Loucy (cell line): ENCODE measurements around the gene KRTAP6-2.

Experiments used
- H2AFZ ChIP-seq: fragments of 200-600 bp; sonication (generic); 2 replicates; pipeline ENCODE4 v1.6.0; 2016; ENCODE audit warnings: antibody characterized with exemption, mild to moderate bottlenecking, low read length, moderate library complexity
- H3F3A ChIP-seq: fragments of 200-600 bp; 2 replicates; pipeline ENCODE4 v1.6.0; 2016; ENCODE audit warnings: antibody characterized with exemption, low read depth, mild to moderate bottlenecking
- H3K27me3 ChIP-seq: fragments of 200-600 bp; sonication (generic); 2 replicates; pipeline ENCODE4 v1.6.1; 2014; ENCODE audit warnings: low read length, mild to moderate bottlenecking; ENCODE audit not compliant: insufficient read depth, poor library complexity, severe bottlenecking
- H3K36me3 ChIP-seq: fragments of 200-600 bp; sonication (generic); 2 replicates; pipeline ENCODE4 v1.6.1; 2016; ENCODE audit warnings: low read length; ENCODE audit not compliant: insufficient read depth
- H3K4me1 ChIP-seq: fragments of 200-600 bp; sonication (generic); 2 replicates; pipeline ENCODE4 v1.5.1; 2014; ENCODE audit warnings: low read length, mild to moderate bottlenecking; ENCODE audit not compliant: insufficient read depth, poor library complexity, severe bottlenecking
- H3K4me2 ChIP-seq: fragments of 200-600 bp; sonication (generic); 2 replicates; pipeline ENCODE4 v1.6.0; 2014; ENCODE audit warnings: antibody characterized with exemption, low read length, low read depth, mild to moderate bottlenecking; ENCODE audit not compliant: poor library complexity, severe bottlenecking
- H3K4me3 ChIP-seq: fragments of 200-600 bp; sonication (generic); 2 replicates; pipeline ENCODE4 v1.5.1; 2014; ENCODE audit warnings: low read length, mild to moderate bottlenecking, mixed read lengths; ENCODE audit not compliant: poor library complexity, severe bottlenecking
- H3K79me2 ChIP-seq: fragments of 200-600 bp; sonication (generic); 2 replicates; pipeline ENCODE4 v1.6.1; 2014; ENCODE audit warnings: low read length; ENCODE audit not compliant: insufficient read depth
- H3K9ac ChIP-seq: fragments of 200-600 bp; sonication (generic); 2 replicates; pipeline ENCODE4 v1.6.0; 2014; ENCODE audit warnings: mild to moderate bottlenecking, low read depth, low read length, moderate library complexity; ENCODE audit not compliant: poor library complexity, severe bottlenecking
- H3K9me2 ChIP-seq: fragments of 200-600 bp; sonication (generic); replicated peaks from 2 replicates; pipeline ENCODE4 v1.6.1; 2016; ENCODE audit warnings: low read depth, low read length, mixed read lengths
- H3K9me3 ChIP-seq: fragments of 200-600 bp; sonication (generic); 2 replicates; pipeline ENCODE4 v1.6.1; 2014; ENCODE audit warnings: mild to moderate bottlenecking, antibody characterized with exemption, low read length, low read depth; ENCODE audit not compliant: insufficient read depth
- H4K20me1 ChIP-seq: fragments of 200-600 bp; sonication (generic); 2 replicates; pipeline ENCODE4 v1.6.0; 2014; ENCODE audit warnings: antibody characterized with exemption, low read length, mild to moderate bottlenecking; ENCODE audit not compliant: insufficient read depth, poor library complexity, severe bottlenecking
- CTCF ChIP-seq: fragments of 200-600 bp; sonication (generic); conservative IDR thresholded peaks from 2 replicates; pipeline ENCODE4 v1.5.1; 2014; ENCODE audit warnings: mild to moderate bottlenecking, antibody characterized with exemption, low read length
- EZH2phosphoT487 ChIP-seq: fragments of 200-600 bp; IDR thresholded peaks from 2 replicates; pipeline ENCODE4 v1.6.1; 2018; ENCODE audit warnings: antibody characterized with exemption, mild to moderate bottlenecking, moderate library complexity, borderline replicate concordance

The KRTAP6-2 gene

GRCh38 chr21:30598802-30599201, at the start of gene KRTAP6-2:
TSS of gene KRTAP6-2 (minus strand) at chr21:30598902. CDS start at chr21:30598874, 28 bp downstream.
- H3K4me3 ChIP-seq = no peak within 1 kb of the TSS
- no peak within 1 kb of the TSS for H3K4me2 ChIP-seq
- H3K27me3 ChIP-seq = no peaks in the 10 kb centered on the region
- no peaks in the 10 kb centered on the region for H4K20me1 ChIP-seq
- no peaks in the 10 kb centered on the region for H3K79me2 ChIP-seq
- H3K9me3 ChIP-seq = 0 out of 2 replicates have a peak, but pooled peaks cover 3% of the 10 kb centered on the region
- no peak for TF ChIP-seq CTCF
- no peak for TF ChIP-seq EZH2phosphoT487
- H3K9ac ChIP-seq = no peak within 1 kb of the TSS
- H2AFZ ChIP-seq = no peak within 1 kb of the TSS
- H3K4me1 ChIP-seq = no peaks in the 10 kb centered on the region
- no peaks in the 10 kb centered on the region for H3F3A ChIP-seq
- H3K36me3 ChIP-seq = no peaks in the 10 kb centered on the region
- H3K9me2 ChIP-seq = no peaks in the 10 kb centered on the region

GRCh38 chr21:30646904-30647414, 48.3 kb upstream of the KRTAP6-2 start:
- H3F3A ChIP-seq = no peaks in the 10 kb centered on the region
- H3K79me2 ChIP-seq = no peaks in the 10 kb centered on the region
- no peak overlapping the region for H3K9ac ChIP-seq
- no peaks in the 10 kb centered on the region for H3K27me3 ChIP-seq
- H3K9me2 ChIP-seq = no peaks in the 10 kb centered on the region
- H3K4me2 ChIP-seq = no peak overlapping the region
- H3K4me1 ChIP-seq = no peaks in the 10 kb centered on the region
- no peak overlapping the region for H3K4me3 ChIP-seq
- TF ChIP-seq EZH2phosphoT487 (no peak), CTCF (no peak)
- no peak overlapping the region for H2AFZ ChIP-seq
- no peaks in the 10 kb centered on the region for H3K36me3 ChIP-seq
- no peaks in the 10 kb centered on the region for H3K9me3 ChIP-seq
- H4K20me1 ChIP-seq = no peaks in the 10 kb centered on the region

- Histone ChIP-seq H2AFZ (no peak within 1 kb of the TSS), H3K9me2 (no peaks in the 10 kb centered on the region), H3K79me2 (no peaks in the 10 kb centered on the region), H3K36me3 (no peaks in the 10 kb centered on the region), H3K9me3 (no peaks in the 10 kb centered on the region), H4K20me1 (no peaks in the 10 kb centered on the region), H3K4me1 (no peaks in the 10 kb centered on the region), H3K4me3 (no peak within 1 kb of the TSS), H3K4me2 (no peak within 1 kb of the TSS), H3K27me3 (no peaks in the 10 kb centered on the region), H3F3A (no peaks in the 10 kb centered on the region), H3K9ac (no peak within 1 kb of the TSS)
- no peak for TF ChIP-seq EZH2phosphoT487
- TF ChIP-seq CTCF = no peak
These were observed 43.9 kb upstream of the KRTAP6-2 start, which contains the start of gene KRTAP20-3 for GRCh38 chr21:30642564-30642963. TSS of gene KRTAP20-3 (plus strand) at chr21:30642864.
